Measurements from ENCODE around the gene ALG12.
A peak's percentile ranks its signal among the peaks of the same experiment; 100 is the strongest.

- TF ChIP-seq RAD21 (IDR thresholded peaks at IDR 0.05; ENCODE audit: low read depth) (no peak), CEBPB (IDR thresholded peaks at IDR 0.05) (no peak), TAF1 (IDR thresholded peaks at IDR 0.05; ENCODE audit: low read depth) (no peak), TCF12 (IDR thresholded peaks at IDR 0.05; ENCODE audit: low read depth) (no peak), YY1 (IDR thresholded peaks at IDR 0.05; ENCODE audit: low read depth) (no peak), REST (IDR thresholded peaks at IDR 0.05; ENCODE audit: low read depth) (no peak), TEAD4 (IDR thresholded peaks at IDR 0.05) (no peak), MAX (IDR thresholded peaks at IDR 0.05) (peak; percentile 21; the same call in 1 of the 2 replicates), EP300 (IDR thresholded peaks at IDR 0.05; ENCODE audit: borderline replicate concordance) (no peak), USF1 (IDR thresholded peaks at IDR 0.05) (peak; percentile 28), NFIC (IDR thresholded peaks at IDR 0.05) (no peak), ZBTB7A (IDR thresholded peaks at IDR 0.05; ENCODE audit: low read depth) (no peak)
Measured at GRCh38 chr22:49853981-49854831, 64.0 kb downstream of the ALG12 start.

All from Ishikawa (cell line).